ENCODE results near the gene TRAF5.
A peak's percentile ranks its signal among the peaks of the same experiment; 100 is the strongest.

The TRAF5 gene, protein sequence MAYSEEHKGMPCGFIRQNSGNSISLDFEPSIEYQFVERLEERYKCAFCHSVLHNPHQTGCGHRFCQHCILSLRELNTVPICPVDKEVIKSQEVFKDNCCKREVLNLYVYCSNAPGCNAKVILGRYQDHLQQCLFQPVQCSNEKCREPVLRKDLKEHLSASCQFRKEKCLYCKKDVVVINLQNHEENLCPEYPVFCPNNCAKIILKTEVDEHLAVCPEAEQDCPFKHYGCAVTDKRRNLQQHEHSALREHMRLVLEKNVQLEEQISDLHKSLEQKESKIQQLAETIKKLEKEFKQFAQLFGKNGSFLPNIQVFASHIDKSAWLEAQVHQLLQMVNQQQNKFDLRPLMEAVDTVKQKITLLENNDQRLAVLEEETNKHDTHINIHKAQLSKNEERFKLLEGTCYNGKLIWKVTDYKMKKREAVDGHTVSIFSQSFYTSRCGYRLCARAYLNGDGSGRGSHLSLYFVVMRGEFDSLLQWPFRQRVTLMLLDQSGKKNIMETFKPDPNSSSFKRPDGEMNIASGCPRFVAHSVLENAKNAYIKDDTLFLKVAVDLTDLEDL

DNA sequence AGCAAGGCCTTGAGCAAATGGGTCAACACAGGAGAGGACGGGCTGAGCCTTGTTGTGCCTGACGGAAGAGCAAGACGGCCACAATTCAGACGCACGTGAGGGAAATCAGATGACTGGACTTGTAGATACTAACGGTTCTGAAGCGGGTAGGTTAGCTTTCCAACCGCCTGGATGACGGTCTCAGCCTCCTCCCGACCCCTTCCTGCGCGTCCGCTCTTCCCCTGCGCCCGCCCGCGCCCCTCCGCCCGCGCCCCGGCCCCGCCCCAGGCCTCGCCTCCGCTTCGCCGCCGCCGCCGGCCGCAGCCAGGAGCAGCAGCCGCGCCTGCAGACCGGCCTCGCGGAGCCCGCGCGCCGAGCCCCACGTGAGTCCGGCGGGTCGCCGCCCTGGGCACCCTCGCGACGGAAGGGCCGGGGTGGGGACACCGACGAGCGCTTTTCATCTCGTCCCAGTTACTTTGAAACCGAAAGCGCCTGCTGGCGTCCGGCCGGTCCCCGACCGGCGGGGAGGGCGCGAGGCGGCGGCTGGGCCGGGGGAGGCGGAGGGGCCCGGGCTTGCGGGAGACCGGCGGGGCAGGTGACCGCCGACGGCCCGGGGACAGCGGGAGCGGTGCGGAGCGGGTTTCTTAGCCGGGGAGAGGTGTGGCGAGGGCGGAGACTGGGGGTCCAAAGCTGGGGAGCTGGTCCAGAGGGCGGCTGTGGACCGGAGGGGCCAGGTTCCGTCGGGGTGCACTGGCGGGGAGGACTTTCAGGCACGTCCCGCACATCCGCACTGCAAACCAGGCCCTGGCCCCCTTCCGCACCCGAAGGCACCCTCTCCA, at the start of gene TRAF5:
TSS of gene TRAF5 (plus strand) at position 306 of the 818 bp plus-strand sequence. CDS start 26,407 bp downstream, outside the sequence.
- peak; percentile 52 for ATAC-seq
- Mint-ChIP-seq H3K9me3 (no peaks in the 10 kb centered on the region), H3K36me3 (peaks cover 25% of the 10 kb centered on the region), H3K4me3 (peak within 1 kb of the TSS; percentile 83), H3K27ac (peak within 1 kb of the TSS; percentile 97), H3K4me1 (peaks cover 82% of the 10 kb centered on the region)
- DNase-seq (ENCODE audit: low spot score in 2 of 2) = peak; percentile 45 to 79

DNA sequence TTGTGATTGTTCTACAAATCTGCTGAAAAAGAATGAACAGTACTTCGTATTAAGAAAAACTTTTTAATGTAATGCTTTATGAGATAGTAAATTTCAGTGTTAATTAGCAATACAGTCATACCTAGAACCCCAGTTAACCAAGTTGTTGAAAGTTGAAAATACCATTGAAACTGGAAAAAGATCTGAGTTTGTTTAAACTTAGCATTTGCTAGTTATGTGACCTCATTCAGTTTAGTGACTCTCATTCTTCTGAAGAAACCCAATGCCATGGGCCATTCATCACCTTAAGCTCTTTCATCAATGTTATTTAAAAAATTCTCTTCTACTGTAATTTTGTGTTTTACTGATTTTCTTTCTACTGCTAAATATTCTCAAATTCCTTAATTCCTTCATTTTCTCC, 47.3 kb upstream of the TRAF5 start:
- Mint-ChIP-seq H3K4me1 (no peaks in the 10 kb centered on the region), H3K36me3 (peaks cover 37% of the 10 kb centered on the region), H3K9me3 (no peaks in the 10 kb centered on the region), H3K4me3 (no peak overlapping the region), H3K27ac (no peak overlapping the region)
- no peak for DNase-seq (ENCODE audit: low spot score in 2 of 2)
- peak; percentile 63 for ATAC-seq

DNA sequence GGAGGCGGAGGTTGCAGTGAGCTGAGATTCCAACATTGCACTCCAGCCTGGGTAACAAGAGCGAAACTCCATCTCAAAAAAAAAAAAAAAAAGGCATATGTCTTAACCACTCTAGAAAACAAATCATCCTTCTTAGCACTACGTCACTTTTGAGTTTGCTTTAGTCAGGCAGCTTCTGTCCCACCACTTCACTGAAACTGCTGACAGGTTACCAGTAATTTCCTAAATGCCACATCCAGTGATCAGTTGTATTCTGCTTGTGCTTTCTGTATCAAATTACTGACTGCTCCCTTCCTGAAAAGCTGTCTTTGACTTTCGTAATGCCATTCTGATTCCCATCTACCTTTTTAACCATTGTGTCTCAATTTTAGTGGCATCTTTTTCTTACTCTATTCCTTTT, 45.7 kb upstream of the TRAF5 start:
- Mint-ChIP-seq H3K27ac (no peak overlapping the region), H3K36me3 (peaks cover 38% of the 10 kb centered on the region), H3K9me3 (no peaks in the 10 kb centered on the region), H3K4me1 (no peaks in the 10 kb centered on the region), H3K4me3 (no peak overlapping the region)
- ATAC-seq (peak; percentile 92), DNase-seq (ENCODE audit: low spot score in 2 of 2) (no peak)

DNA sequence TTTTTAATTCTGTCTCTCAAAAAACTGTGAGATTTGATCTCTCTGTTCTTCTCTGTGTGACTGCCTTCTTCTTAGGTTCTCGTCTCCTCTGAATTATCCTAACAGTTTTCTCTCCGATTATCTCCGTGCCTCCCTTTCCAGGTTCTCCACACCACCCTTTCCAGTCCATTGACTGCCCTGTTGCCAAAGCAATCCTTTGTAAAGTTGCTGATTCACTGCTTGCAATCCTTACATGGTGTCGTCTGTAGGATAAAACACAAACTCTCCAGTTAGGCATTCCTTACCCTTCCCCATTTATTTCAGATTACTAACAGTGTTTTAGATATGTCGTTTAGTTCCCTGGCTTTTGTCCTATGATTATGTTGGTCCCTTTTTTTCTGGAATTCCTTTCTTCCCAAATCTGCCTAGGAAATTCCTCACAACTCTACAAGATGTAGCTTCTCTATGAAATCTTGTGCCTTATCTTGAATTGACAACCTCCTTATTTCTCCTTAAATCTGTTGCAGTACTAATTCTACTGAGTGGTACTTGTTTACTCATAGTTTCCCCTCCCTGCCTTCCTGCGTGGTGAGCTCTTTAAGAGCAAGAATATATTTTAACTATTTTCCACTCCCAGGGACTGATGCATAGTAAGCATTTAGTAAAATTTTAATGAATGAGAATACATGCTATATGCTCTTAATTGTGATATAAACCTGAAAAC, 45.2 kb upstream of the TRAF5 start:
- no peaks in the 10 kb centered on the region for H3K4me1 Mint-ChIP-seq
- no peak for DNase-seq (ENCODE audit: low spot score in 2 of 2)
- ATAC-seq = peak; percentile 79
- H3K36me3 Mint-ChIP-seq = peaks cover 38% of the 10 kb centered on the region
- H3K27ac Mint-ChIP-seq = no peak overlapping the region
- no peak overlapping the region for H3K4me3 Mint-ChIP-seq
- H3K9me3 Mint-ChIP-seq = no peaks in the 10 kb centered on the region

GRCh38 chr1:211282023-211282373, 44.6 kb upstream of the TRAF5 start:
- Mint-ChIP-seq H3K9me3 (no peaks in the 10 kb centered on the region), H3K36me3 (peaks cover 38% of the 10 kb centered on the region), H3K4me3 (no peak overlapping the region), H3K4me1 (peaks cover 2% of the 10 kb centered on the region), H3K27ac (no peak overlapping the region)
- DNase-seq (ENCODE audit: low spot score in 2 of 2) (no peak), ATAC-seq (peak; percentile 60)

DNA sequence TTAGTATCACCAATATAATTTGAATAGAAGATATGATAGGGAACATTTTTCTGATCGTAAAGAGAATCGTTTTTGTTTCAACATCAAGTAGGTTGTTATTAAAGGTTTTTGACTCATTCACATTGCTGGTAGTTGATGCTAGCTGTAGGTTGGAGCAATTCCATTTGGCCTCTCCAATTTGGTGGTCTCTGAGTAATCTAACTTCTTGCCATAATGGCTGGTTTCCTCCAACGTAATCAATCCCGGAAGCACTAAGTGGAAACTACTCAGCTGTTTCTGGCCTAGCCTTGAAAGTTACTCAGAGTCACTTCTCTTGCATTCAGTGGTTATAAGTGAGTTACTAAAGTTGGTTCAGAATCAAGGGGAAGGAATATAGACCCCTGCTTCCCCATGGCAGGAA, 41.4 kb upstream of the TRAF5 start:
- ATAC-seq = no peak
- Mint-ChIP-seq H3K9me3 (no peaks in the 10 kb centered on the region), H3K4me3 (no peak overlapping the region), H3K36me3 (peaks cover 55% of the 10 kb centered on the region), H3K4me1 (peaks cover 6% of the 10 kb centered on the region), H3K27ac (no peak overlapping the region)
- DNase-seq (ENCODE audit: low spot score in 2 of 2) = no peak

GRCh38 chr1:211287218-211287617, 39.4 kb upstream of the TRAF5 start:
- peaks cover 6% of the 10 kb centered on the region for H3K4me1 Mint-ChIP-seq
- peaks cover 75% of the 10 kb centered on the region for H3K36me3 Mint-ChIP-seq
- DNase-seq (ENCODE audit: low spot score in 2 of 2) (no peak), ATAC-seq (no peak)
- no peaks in the 10 kb centered on the region for H3K9me3 Mint-ChIP-seq
- H3K27ac Mint-ChIP-seq = no peak overlapping the region
- no peak overlapping the region for H3K4me3 Mint-ChIP-seq

GRCh38 chr1:211292411-211292810, 34.2 kb upstream of the TRAF5 start:
- peak; percentile 50 for ATAC-seq
- DNase-seq (ENCODE audit: low spot score in 2 of 2) = no peak
- Mint-ChIP-seq H3K36me3 (peaks cover 95% of the 10 kb centered on the region), H3K4me1 (peaks cover 6% of the 10 kb centered on the region), H3K27ac (no peak overlapping the region), H3K9me3 (no peaks in the 10 kb centered on the region), H3K4me3 (no peak overlapping the region)

- peaks cover 6% of the 10 kb centered on the region for H3K4me1 Mint-ChIP-seq
- H3K27ac Mint-ChIP-seq = no peak overlapping the region
- peaks cover 93% of the 10 kb centered on the region for H3K36me3 Mint-ChIP-seq
- DNase-seq (ENCODE audit: low spot score in 2 of 2) (no peak), ATAC-seq (peak; percentile 70)
- H3K4me3 Mint-ChIP-seq = no peak overlapping the region
- H3K9me3 Mint-ChIP-seq = no peaks in the 10 kb centered on the region
Observed at GRCh38 chr1:211296396-211296795, 30.2 kb upstream of the TRAF5 start.

GRCh38 chr1:211305044-211305443, 21.6 kb upstream of the TRAF5 start:
- H3K4me1 Mint-ChIP-seq = peaks cover 14% of the 10 kb centered on the region
- H3K9me3 Mint-ChIP-seq = no peaks in the 10 kb centered on the region
- peak; percentile 100 for ATAC-seq
- peaks cover 79% of the 10 kb centered on the region for H3K36me3 Mint-ChIP-seq
- H3K4me3 Mint-ChIP-seq = peak overlapping the region; percentile 14
- peak overlapping the region; percentile 80 for H3K27ac Mint-ChIP-seq
- DNase-seq (ENCODE audit: low spot score in 2 of 2) = no peak

DNA sequence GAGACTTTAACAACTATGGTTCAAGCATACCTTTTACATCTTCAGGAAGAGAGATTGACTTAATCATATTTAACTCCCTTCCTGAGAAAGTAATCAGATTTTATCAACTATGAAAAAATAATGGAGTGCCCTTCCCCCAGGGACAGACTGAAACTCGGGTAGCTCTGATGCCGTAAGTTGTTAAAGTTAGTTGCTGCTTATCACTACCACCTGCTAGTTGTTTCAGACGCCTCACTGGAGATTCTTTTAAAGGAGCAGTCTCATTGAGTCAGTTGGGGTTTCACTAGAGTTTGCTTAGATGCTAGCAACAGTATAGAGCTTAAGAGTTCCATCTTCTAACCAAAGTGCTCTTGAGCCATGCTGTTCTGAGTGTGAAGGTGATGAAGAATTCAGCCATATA, 17.0 kb upstream of the TRAF5 start:
- peaks cover 72% of the 10 kb centered on the region for H3K36me3 Mint-ChIP-seq
- H3K27ac Mint-ChIP-seq = peak overlapping the region; percentile 33
- no peaks in the 10 kb centered on the region for H3K9me3 Mint-ChIP-seq
- DNase-seq (ENCODE audit: low spot score in 2 of 2) (no peak), ATAC-seq (no peak)
- H3K4me1 Mint-ChIP-seq = peaks cover 5% of the 10 kb centered on the region
- no peak overlapping the region for H3K4me3 Mint-ChIP-seq

DNA sequence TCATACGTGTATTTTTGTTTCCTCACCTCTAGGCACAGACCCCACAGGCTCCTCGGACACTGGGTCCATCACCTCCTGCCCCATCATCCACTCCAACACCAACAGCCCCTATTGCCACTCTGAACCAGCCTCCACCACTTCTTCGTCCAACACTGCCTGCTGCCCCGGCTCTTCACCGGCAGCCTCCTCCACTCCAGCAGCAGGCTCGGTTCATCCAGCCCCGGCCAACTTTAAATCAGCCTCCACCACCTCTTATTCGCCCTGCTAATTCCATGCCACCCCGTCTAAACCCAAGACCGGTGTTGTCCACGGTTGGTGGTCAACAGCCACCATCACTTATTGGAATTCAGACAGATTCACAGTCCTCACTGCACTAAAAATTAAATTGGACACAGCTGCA, 13.2 kb upstream of the TRAF5 start:
- peaks cover 62% of the 10 kb centered on the region for H3K36me3 Mint-ChIP-seq
- H3K9me3 Mint-ChIP-seq = no peaks in the 10 kb centered on the region
- ATAC-seq = no peak
- no peak overlapping the region for H3K4me3 Mint-ChIP-seq
- no peaks in the 10 kb centered on the region for H3K4me1 Mint-ChIP-seq
- DNase-seq (ENCODE audit: low spot score in 2 of 2) = no peak
- peak overlapping the region; percentile 51 for H3K27ac Mint-ChIP-seq

DNA sequence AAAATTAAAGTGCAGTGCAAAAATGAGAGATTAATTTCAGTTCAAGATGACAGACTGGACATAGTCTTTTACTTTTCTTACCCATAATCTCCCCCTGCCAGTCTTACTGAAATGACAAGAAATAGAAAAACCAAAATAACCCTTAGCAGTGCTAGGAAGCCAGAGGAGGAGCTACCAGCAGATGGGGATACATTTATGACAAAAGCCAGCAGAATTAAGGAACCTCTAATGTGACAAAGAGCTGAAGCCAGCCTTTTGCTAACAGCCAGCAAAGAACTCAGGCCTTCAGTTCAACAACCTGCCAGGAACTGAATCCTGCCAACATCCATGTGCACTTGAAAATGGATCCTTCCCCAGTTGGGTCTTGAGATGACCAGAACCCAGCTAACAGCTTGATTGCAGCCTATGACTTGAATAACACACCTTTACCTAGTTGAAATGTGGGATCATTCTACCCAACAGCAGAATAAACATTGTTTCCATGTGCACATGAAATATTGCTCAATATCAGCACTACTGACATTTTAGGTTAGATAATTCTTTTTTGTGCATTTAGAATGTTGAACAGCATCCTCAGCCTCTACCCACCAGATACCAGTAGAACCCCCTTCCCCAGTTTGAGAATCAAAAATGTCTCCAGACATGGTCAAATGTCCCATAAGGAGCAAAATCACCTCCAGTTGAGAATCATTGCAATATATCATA, 7.9 kb upstream of the TRAF5 start:
- ATAC-seq (no peak), DNase-seq (ENCODE audit: low spot score in 2 of 2) (no peak)
- Mint-ChIP-seq H3K27ac (no peak overlapping the region), H3K4me3 (no peak overlapping the region), H3K36me3 (peaks cover 24% of the 10 kb centered on the region), H3K4me1 (peaks cover 21% of the 10 kb centered on the region), H3K9me3 (no peaks in the 10 kb centered on the region)

- DNase-seq (ENCODE audit: low spot score in 2 of 2) (no peak), ATAC-seq (no peak)
- Mint-ChIP-seq H3K9me3 (no peaks in the 10 kb centered on the region), H3K27ac (no peak overlapping the region), H3K4me3 (no peak overlapping the region), H3K36me3 (peaks cover 12% of the 10 kb centered on the region), H3K4me1 (peaks cover 27% of the 10 kb centered on the region)
Observed at GRCh38 chr1:211319892-211320291, 6.7 kb upstream of the TRAF5 start.

GRCh38 chr1:211320980-211321379, 5.7 kb upstream of the TRAF5 start:
- ATAC-seq (peak; percentile 64), DNase-seq (ENCODE audit: low spot score in 2 of 2) (no peak)
- Mint-ChIP-seq H3K9me3 (no peaks in the 10 kb centered on the region), H3K27ac (no peak overlapping the region), H3K4me3 (no peak overlapping the region), H3K4me1 (peaks cover 38% of the 10 kb centered on the region), H3K36me3 (peaks cover 1% of the 10 kb centered on the region)

All from stimulated activated effector memory CD8-positive, alpha-beta T cell treated with anti-CD3 and anti-CD28 coated beads, Interleukin-12 subunit alpha, Interleukin-12 subunit beta, amount 100 ng/mL, for 72 hours (primary cell).